GM19099 (cell line): ENCODE results near the gene CHIA.

Source experiments
- POLR2A ChIP-seq: IDR thresholded peaks from 3 replicates; pipeline ENCODE4 v1.6.1; 2011; ENCODE audit warnings: low read depth; ENCODE audit not compliant: insufficient read length; ENCODE audit errors: extremely low read depth

The CHIA gene

DNA sequence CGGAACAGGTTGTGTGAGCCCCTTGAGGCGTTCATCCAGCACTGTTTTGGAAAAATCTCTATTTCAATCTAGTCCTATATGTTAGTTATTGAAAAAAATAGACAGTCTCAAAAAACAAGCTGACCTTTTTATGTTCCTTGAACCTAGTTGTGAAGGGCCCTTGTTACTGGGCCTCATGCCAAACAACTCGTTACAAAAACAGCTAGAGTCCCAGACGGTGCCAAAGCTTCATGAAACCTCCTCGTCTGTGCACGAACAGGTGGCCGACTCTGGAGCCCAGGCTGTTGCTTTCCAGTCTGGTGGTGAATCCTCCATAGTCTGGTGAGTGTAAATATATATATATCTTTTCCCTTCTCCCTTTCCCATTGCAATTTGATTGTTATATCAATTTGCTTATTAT, at the start of gene CHIA:
Gene CHIA, plus strand, starts transcription at position 222 of the 400 bp plus-strand sequence. CDS start 19,617 bp downstream, outside the sequence.
- TF ChIP-seq POLR2A: no peak

DNA sequence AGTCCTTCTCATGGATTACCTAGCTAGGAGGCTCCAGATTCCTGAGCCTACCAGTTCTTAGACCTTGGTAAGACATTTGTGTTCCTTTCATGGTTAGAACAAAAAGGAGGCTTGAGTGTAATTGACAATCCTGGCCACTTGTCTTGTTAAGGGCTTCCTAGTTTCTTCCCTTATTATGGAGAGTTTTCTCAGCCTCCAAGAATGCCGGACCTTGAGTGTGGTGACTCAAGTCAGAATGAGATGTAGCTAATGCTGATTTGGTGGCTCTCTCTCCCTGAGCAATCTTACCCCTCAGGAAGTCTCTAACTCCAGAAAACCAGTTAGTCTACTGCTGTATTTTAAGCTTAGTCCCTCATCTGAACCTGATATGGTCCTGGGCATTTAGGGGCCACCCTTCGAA, 48.9 kb upstream of the CHIA start:
- no peak for TF ChIP-seq POLR2A

DNA sequence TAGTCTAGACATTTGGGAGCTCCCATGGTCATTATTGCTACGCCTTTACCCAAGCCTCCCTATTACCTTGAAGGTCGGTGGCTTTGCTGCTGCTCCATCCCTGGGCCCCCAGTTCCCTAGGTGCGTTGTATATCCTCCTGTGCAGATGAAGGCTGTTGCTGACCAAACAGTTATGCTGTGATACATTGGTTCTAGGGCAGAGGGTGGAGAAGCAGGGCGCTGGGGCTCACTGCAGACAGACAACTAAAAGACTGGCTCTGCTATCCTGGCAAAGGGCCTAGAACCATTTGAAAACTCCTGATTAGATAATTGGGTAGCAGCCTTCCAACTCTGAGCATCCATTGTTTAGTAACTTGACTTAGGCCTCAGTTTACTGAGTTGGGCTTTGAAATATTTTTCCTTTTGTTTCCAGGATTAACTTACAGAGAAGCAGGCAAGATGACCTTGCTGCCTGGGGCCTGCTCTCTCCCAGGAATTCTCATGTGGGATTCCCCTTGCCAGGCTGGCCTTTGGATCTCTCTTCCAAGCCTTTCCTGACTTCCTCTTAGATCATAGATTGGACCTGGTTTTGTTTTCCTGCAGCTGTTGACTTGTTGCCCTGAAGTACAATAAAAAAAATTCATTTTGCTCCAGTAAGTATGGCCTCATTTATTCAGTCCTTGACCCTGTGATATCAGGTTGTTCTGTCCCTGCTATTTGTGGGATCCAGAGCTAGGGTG, 47.7 kb upstream of the CHIA start:
- TF ChIP-seq POLR2A: no peak

DNA sequence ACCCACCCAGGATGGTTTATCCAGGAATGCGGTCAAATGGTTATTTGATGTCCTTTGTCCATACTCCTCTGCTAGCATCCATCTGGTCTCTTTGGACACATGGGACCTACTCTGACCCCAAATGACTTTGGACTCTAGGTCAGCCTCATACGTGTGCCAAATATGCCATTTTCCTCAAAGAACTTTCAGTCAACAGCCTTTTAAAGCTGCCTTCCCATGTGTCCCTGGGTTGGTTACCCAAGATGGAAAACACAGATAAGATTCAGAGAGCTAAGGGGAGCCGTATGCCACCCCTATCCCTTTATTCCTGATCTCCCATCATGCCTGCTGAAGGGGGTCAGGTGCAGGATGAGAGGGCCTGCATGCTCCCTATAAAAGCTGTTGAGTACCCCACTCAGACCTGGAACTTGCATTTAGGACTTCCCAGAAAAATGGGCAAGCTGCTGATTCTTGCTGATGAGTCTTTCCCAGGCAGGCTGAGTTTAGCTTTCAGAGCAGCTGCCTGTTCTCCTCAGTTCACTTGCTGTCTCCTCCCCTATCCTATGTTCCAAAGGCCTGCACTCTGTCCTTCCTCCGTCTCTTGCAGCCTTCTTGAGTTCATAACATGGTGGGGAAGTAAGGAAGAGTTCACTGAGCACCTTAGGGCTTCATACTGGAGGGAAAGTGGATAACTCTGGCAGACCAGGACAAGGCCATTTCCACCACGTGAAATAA, 43.4 kb upstream of the CHIA start:
- no peak for TF ChIP-seq POLR2A

DNA sequence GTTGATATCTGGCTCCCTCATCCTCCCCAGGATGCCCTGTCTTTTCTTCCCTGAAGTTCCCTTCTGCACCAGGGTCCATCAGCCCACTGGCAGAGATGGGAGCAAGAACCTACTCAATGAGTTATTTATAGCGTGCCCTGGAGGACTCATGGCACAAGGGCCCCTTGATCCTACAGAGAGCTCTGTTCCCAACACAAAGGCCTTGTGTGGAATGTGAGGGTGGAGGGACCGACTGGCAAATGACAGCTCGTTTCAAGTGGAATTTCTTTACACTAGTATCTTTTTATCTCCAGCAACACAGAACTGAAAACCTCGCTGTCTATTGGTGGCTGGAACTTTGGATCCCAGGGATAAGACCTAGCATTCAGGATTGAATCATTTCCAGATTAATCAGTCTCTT, 40.7 kb upstream of the CHIA start:
- TF ChIP-seq POLR2A: no peak

DNA sequence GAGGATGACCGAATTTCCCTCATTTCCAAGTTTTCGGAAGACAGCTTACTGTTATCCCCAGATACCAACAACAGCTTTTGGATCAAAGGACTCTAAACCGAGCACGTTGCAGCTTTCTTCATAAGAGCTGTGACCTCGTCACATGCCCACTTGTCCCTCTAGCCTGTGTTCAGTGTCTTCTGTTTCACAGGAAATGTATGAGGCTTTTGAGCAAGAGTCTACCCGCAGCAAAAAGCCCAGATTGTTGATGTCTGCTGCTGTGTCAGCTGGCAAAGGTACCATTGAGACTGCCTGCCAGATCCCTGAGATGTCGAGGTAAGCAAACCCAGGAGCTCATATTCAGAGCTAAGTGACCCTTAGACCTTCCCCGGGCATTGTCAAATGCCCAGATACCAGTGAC, 39.1 kb upstream of the CHIA start:
- no peak for TF ChIP-seq POLR2A

DNA sequence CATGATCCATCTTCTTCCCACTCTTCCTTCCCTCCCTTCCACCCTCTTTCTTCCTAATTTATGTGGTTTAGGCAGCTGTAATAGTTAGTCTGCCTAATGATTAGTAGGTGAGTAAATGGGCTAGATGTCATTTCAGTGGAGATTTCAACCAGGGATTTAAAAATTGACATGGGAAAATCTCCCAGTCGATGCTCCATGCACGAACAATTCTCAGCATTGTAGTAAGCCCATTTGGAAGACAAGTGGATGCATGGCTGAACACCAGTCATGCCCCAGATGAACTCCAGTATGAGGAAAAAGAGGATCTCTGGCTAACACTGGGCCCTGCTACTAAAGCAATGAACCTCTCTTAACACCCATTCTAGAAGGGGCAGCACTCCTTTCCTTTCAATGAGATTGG, 37.9 kb upstream of the CHIA start:
- TF ChIP-seq POLR2A: no peak

DNA sequence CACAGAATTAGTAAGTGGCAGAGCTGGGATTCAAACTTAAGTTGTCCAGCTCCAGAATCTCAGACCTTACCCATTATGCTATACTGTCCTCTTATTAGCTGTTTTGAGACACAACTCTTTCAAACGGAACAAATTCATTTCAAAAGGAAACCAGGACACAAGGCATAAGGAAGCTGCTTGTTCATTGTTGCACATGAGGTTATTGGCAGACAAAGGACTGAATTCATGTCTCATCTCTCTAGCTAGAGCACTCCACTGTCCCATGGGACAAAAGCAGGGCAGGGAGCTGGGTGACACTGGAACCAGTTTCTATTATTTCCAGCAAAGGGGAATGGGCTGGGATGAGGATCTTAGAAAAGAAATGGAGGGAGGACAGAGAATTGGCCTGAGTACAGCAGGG, 36.8 kb upstream of the CHIA start:
- TF ChIP-seq POLR2A: no peak

DNA sequence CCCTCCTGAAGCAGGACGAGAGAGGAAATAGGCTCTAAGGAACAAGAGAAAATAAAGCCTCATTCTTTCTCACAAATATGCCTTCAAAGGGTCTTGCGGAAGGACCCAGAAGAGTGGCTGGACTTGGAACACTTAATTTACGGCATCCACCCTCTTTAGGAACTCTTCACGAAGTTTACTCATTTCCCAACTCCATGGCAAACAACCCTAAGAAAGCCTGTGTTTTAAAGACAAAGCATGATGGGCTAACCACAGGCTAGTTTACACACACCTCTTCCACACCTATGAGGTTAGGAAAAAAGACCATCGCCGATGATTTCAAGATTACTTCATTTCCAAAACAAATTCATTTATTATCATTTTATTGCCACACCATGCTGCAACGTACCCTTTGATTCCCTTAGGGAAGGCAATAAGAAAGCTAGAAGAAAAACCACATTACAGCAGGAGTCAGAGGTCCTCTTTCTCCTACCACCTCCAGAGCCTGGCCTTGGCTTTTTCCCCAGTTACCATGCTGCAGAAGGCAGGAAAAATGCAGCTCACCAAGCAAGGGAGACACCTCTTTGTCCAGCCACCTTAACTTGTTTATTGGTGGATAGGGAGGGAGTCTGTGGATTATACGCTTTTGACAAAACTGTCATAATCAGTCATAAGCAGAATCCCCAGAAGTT, 33.5 kb upstream of the CHIA start:
- TF ChIP-seq POLR2A: no peak

DNA sequence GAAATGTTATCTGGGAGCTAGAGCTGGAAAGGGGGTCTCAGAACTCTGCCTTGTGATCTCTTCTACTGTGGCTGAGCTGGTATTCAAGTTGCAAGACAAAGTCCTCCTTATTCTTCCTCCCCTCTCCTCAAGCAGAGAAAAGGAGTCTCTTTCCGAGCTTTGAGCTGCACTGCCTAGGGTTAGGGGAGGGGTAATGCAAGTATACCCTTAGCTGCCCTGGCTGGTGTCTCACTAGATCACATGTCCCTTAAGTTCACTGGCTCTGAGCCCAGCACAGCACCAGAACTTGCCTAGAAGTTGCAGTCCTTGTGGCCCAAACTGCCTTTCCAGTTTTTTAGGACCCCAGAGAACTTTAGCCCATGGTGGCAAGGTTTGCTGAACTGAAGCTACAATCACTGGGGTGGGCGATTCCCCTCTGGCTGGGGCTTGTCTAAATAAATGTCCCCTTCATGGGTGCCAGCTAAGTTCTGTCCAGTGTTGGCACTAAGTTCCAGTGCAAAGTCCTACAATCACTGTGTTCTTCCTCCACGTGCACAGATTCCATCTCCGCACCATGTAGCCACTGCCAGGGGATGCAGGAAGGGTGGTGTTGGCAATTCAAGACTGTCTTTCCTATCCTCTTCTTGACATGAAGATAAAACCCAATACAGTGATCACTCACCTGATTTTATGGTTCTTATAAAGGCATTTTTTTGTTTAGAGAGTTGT, 22.7 kb upstream of the CHIA start:
- no peak for TF ChIP-seq POLR2A

DNA sequence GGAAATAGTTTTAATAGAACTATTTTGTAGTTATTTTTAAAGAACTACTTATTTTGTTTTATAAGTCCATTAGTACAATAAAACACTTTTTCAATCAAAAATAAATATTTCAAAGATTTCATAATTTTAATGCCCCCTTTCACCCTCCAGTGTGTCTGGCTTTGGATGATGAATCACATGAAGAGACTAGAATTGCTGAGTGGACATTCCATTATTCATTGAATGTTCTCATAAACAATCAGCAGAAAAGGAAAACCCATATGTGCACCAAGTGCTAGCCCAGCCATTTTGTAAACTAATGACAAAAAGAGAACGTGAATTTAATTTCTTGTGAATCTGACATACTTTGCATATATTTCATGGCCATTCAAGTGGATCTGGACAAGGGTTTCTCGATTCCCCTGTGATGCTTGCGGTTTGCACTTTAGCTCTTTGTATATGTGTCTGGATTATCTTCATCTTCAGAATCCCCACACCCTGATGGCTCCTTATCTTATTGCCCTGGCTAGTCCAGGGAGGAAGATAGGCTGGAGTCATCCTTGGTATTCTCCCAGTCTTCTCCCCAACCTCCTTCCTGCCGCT, 20.7 kb upstream of the CHIA start:
- TF ChIP-seq POLR2A: no peak

DNA sequence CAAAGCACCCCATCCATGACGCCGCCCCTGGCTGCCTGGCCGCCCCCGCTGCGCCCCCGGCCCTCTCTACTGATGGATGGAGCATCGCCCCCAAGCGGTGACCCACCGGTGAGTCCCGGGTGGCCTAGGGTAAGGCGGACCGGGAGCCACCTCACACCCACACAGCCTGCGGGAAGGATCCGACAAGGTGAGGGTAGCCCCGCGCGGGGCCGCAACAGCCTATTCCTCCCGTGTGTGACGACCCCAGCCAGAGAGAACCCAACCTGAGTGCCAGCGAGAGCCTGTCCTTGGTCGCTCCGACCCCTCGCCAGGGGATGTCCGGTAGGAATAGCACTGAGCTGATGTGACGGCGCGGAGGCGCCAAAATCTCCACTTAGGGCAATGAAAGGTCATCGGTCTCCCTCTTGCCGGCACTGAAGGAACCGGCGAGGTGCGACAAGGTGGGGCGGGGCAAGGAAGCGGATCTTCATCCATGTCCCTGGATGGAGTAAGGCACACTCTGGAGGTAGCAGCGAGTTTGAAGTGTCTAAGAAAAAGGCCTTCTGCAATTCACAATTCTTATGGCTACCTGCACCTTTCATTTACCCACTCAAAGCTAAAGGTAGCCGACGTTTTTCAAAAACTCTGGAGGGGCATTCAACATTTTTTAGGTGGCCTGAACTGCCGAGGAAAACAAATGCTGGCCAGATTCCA, 19.7 kb upstream of the CHIA start:
- TF ChIP-seq POLR2A: no peak

DNA sequence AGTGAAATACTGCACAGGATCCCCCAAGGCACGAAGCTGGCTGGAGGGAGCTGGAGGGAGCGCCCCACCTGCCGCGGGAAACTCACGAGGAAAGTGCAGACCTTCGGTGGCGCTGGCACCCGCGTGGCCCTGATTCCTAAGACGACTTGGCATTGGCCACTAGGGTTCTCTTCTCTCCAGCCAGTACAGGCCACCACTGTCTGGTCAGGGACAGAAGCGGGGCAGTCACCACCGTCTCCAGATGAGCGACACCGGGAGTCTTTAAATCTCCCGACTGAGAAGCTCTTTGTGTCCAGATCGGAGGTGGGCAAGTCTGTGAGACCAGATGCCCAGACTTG, 19.2 kb upstream of the CHIA start:
- no peak for TF ChIP-seq POLR2A

DNA sequence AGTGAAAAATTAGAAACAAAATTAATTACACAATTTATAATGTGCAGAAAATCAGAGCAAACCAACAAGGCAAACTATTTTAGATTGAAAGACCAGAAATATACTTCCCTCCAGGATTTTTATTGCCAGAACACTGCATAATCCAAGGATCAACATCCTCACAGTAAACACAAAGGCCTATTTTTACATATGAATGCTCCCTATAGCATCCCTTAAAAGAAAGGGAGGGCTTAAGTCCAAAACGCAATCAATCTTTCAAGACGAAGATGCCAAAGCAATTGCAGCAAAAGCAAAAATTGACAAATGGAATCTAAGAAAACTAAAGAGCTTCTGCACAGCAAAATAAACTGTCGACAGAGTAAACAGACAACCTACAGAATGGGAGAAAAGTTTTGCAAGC, 18.6 kb upstream of the CHIA start:
- TF ChIP-seq POLR2A: no peak
